Hepatocyte (in vitro differentiated cells): ENCODE results near the gene AIP.

ENCODE experiments used
- EZH2 ChIP-seq: fragments of 200-600 bp; sonication (generic); IDR thresholded peaks from 2 replicates; pipeline ENCODE4 v1.6.1; 2016; ENCODE audit warnings: antibody characterized with exemption, mild to moderate bottlenecking, borderline replicate concordance
- TF ChIP-seq, protein P1 (sequence below): fragments of 200-600 bp; sonication (generic); IDR thresholded peaks from 2 replicates; pipeline ENCODE4 v1.5.1; 2016; ENCODE audit warnings: antibody characterized with exemption, mild to moderate bottlenecking; ENCODE audit not compliant: poor library complexity

DNA sequence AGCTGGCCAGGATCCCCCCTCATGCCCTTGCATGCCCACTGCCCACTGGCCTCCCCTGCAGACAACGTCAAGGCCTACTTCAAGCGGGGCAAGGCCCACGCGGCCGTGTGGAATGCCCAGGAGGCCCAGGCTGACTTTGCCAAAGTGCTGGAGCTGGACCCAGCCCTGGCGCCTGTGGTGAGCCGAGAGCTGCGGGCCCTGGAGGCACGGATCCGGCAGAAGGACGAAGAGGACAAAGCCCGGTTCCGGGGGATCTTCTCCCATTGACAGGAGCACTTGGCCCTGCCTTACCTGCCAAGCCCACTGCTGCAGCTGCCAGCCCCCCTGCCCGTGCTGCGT is 7.9 kb downstream of the AIP start:
- TF ChIP-seq, protein P1, sequence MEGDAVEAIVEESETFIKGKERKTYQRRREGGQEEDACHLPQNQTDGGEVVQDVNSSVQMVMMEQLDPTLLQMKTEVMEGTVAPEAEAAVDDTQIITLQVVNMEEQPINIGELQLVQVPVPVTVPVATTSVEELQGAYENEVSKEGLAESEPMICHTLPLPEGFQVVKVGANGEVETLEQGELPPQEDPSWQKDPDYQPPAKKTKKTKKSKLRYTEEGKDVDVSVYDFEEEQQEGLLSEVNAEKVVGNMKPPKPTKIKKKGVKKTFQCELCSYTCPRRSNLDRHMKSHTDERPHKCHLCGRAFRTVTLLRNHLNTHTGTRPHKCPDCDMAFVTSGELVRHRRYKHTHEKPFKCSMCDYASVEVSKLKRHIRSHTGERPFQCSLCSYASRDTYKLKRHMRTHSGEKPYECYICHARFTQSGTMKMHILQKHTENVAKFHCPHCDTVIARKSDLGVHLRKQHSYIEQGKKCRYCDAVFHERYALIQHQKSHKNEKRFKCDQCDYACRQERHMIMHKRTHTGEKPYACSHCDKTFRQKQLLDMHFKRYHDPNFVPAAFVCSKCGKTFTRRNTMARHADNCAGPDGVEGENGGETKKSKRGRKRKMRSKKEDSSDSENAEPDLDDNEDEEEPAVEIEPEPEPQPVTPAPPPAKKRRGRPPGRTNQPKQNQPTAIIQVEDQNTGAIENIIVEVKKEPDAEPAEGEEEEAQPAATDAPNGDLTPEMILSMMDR: no peak
- no peak for TF ChIP-seq EZH2
